Measurements from ENCODE around the gene CYP4A22. TPM values are rescaled to one million over a fixed set of nuclear protein-coding genes. Genes with fewer than 3 reads are reported as not detected.
"Not testable (repeated sequence)": the region's sequence is repeated elsewhere in the genome, so short reads cannot be mapped to it uniquely, and the experiment has no call there.

The CYP4A22 gene
- total RNA-seq, 4 donors from 2014 or later = 0.27 TPM; not detected in 3

- TF ChIP-seq POLR2AphosphoS5 (IDR thresholded peaks at IDR 0.05) (no peak), POLR2A (IDR thresholded peaks at IDR 0.05) (no peak), EP300 (IDR thresholded peaks at IDR 0.05) (no peak)
- TF ChIP-seq, protein P1, sequence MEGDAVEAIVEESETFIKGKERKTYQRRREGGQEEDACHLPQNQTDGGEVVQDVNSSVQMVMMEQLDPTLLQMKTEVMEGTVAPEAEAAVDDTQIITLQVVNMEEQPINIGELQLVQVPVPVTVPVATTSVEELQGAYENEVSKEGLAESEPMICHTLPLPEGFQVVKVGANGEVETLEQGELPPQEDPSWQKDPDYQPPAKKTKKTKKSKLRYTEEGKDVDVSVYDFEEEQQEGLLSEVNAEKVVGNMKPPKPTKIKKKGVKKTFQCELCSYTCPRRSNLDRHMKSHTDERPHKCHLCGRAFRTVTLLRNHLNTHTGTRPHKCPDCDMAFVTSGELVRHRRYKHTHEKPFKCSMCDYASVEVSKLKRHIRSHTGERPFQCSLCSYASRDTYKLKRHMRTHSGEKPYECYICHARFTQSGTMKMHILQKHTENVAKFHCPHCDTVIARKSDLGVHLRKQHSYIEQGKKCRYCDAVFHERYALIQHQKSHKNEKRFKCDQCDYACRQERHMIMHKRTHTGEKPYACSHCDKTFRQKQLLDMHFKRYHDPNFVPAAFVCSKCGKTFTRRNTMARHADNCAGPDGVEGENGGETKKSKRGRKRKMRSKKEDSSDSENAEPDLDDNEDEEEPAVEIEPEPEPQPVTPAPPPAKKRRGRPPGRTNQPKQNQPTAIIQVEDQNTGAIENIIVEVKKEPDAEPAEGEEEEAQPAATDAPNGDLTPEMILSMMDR (IDR thresholded peaks at IDR 0.05) = no peak
- no peaks in the 10 kb centered on the region for H3K4me1 ChIP-seq
- H3K4me3 ChIP-seq = no peak overlapping the region
- H3K36me3 ChIP-seq = no peaks in the 10 kb centered on the region
- no peak for ATAC-seq
- no peak overlapping the region for H3K27ac ChIP-seq
- no peaks in the 10 kb centered on the region for H3K9me3 ChIP-seq
- peaks cover 14% of the 10 kb centered on the region for H3K27me3 ChIP-seq
- 69 to 86% methylated on average over 1 to 2 of the region's 5 CpGs for WGBS, 2 donors (ENCODE audit: low coverage in 1 of 2)
These were observed 829 bp downstream of the CYP4A22 start for GRCh38 chr1:47137925-47138615.

GRCh38 chr1:47140358-47140757 is 3.1 kb downstream of the CYP4A22 start:
- H3K36me3 ChIP-seq, ATAC-seq, H3K27ac ChIP-seq, H3K9me3 ChIP-seq, H3K4me1 ChIP-seq, H3K4me3 ChIP-seq: not testable (repeated sequence)
- peaks cover 14% of the 10 kb centered on the region for H3K27me3 ChIP-seq
- WGBS, 2 donors (ENCODE audit: low coverage in 1 of 2) = 59 to 72% methylated on average over 2 to 3 of the region's 3 CpGs

DNA sequence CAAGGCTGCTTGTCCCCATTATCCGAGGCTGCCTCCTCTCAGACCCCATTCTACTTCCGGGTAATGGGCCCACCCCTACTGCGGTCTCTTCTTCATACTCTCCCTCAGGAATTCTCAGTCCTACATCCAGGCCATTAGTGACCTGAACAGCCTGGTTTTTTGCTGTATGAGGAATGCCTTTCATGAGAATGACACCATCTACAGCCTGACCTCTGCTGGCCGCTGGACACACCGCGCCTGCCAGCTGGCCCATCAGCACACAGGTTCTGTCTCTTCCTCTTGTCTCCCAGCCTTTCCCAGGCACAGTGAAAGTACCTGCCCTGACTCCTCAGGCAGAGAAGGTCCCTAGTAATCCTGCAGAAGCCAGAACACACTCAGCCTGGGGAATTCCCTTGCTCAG is 6.4 kb downstream of the CYP4A22 start:
- ATAC-seq, H3K27ac ChIP-seq, H3K36me3 ChIP-seq, H3K9me3 ChIP-seq, H3K4me3 ChIP-seq, H3K27me3 ChIP-seq, H3K4me1 ChIP-seq: not testable (repeated sequence)
- 41% methylated on average over 4 of the region's 6 CpGs; no CpG with 5 or more reads in 1 of the 2 donors for WGBS, 2 donors (ENCODE audit: low coverage in 1 of 2)

- not testable (repeated sequence) for ATAC-seq, H3K4me1 ChIP-seq, H3K4me3 ChIP-seq, H3K36me3 ChIP-seq, H3K27ac ChIP-seq, H3K9me3 ChIP-seq
- WGBS, 2 donors (ENCODE audit: low coverage in 1 of 2) = 0 to 33% methylated on average over 1 of the region's 1 CpG
- peaks cover 15% of the 10 kb centered on the region for H3K27me3 ChIP-seq
These were observed 9.3 kb downstream of the CYP4A22 start for GRCh38 chr1:47146495-47146894.

- 33 to 35% methylated on average over 4 to 6 of the region's 6 CpGs for WGBS, 2 donors (ENCODE audit: low coverage in 1 of 2)
These were observed 10.0 kb downstream of the CYP4A22 start for GRCh38 chr1:47147047-47147785.

DNA sequence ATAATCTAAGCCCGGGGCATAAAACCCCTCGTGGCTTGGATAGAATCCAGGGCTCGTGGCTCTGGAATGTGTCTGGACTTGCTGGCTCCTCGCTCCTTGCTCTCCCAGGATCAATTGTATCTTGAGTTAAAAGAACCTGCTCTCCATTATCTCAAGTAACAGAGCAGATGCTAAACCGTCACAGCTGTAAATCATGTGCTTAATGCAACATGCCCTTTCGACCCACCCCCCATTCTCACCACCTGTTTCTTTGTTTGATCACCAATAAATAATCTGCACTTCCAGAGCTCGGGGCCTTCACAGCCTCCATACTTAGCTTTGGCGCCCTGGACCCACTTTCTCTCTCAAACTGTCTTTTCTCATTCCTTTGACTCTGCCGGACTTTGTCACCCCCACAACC is 11.9 kb downstream of the CYP4A22 start:
- H3K27ac ChIP-seq, H3K36me3 ChIP-seq, ATAC-seq, H3K9me3 ChIP-seq, H3K4me3 ChIP-seq, H3K4me1 ChIP-seq: not testable (repeated sequence)
- peaks cover 23% of the 10 kb centered on the region for H3K27me3 ChIP-seq
- WGBS, 2 donors (ENCODE audit: low coverage in 1 of 2) = 28 to 35% methylated on average over 5 to 8 of the region's 9 CpGs

More at GRCh38 chr1:47147047-47147785, 10.0 kb downstream of the CYP4A22 start:
- peaks cover 17% of the 10 kb centered on the region for H3K27me3 ChIP-seq
- no peak for ATAC-seq
- H3K9me3 ChIP-seq = no peaks in the 10 kb centered on the region
- H3K36me3 ChIP-seq = no peaks in the 10 kb centered on the region
- no peaks in the 10 kb centered on the region for H3K4me1 ChIP-seq
- TF ChIP-seq, protein P1 (IDR thresholded peaks at IDR 0.05) = no peak
- no peak for TF ChIP-seq POLR2AphosphoS5 (IDR thresholded peaks at IDR 0.05)
- TF ChIP-seq EP300 (IDR thresholded peaks at IDR 0.05) = no peak
- TF ChIP-seq POLR2A (IDR thresholded peaks at IDR 0.05) = no peak
- no peak overlapping the region for H3K27ac ChIP-seq
- no peak overlapping the region for H3K4me3 ChIP-seq

DNA sequence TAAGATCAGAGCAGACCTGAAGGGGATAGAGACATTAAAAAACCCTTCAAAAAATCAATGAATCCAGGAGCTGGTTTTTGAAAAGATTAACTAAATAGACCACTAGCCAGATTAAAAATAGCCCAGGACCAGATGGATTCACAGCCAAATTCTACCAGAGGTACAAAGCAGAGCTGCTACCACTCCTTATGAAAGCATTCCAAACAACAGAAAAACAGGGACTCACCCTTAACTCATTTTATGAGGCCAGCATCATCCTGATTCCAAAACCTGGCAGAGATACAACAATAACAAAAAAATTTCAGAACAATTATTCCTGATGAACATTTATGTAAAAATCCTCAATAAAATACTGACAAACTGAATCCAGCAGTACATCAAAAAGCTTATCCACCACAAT is 19.2 kb downstream of the CYP4A22 start:
- ATAC-seq, H3K36me3 ChIP-seq, H3K27ac ChIP-seq: not testable (repeated sequence)

DNA sequence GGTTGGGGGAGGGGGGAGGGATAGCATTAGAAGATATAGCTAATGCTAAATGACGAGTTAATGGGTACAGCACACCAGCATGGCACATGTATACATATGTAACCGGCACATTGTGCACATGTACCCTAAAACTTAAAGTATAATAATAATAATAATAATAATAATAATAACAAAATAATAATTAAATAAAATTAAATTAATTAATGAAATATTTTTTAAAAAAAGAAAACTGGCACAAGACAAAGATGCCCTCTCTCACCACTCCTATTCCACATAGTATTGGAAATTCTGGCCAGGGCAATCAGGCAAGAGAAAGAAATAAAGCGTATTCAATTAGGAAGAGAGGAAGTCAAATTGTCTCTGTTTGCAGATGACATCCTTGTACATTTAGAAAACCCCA is 20.7 kb downstream of the CYP4A22 start:
- peaks cover 0 to 30% (median 0%) of the 10 kb centered on the region in 3 donors for H3K9me3 ChIP-seq

More for the DNA sequence above, 19.2 kb downstream of the CYP4A22 start:
- H3K27me3 ChIP-seq, H3K4me1 ChIP-seq, H3K4me3 ChIP-seq: not testable (repeated sequence)
- H3K9me3 ChIP-seq = peaks cover 0 to 30% (median 0%) of the 10 kb centered on the region in 3 donors

More for the DNA sequence above, 20.7 kb downstream of the CYP4A22 start:
- not testable (repeated sequence) for H3K27ac ChIP-seq, H3K27me3 ChIP-seq, H3K36me3 ChIP-seq, ATAC-seq, H3K4me3 ChIP-seq, H3K4me1 ChIP-seq
- 50 to 71% methylated on average over 1 to 3 of the region's 3 CpGs for WGBS, 2 donors (ENCODE audit: low coverage in 1 of 2)

Data from gastroesophageal sphincter (tissue), 4 donors.